Activated naive CD4-positive, alpha-beta T cell treated with anti-CD3 and anti-CD28 coated beads, Interleukin-2, amount 50 U/mL, for 72 hours (primary cell): ENCODE data around the gene SEC61A2. TPM values are rescaled to one million over a fixed set of nuclear protein-coding genes. Genes with fewer than 3 reads are reported as not detected.
"Not testable (repeated sequence)": the region's sequence is repeated elsewhere in the genome, so short reads cannot be mapped to it uniquely, and the experiment has no call there.

Experiments
- ATAC-seq, 2 donors: fragments of 150-1000 bp; cut with Tn5 transposase; 2 replicates each; pipeline ENCODE4 v1.10.0; 2021; ENCODE audit warnings: mild to moderate bottlenecking in 2 of 2, moderate library complexity in 2 of 2
- DNase-seq, 2 donors: peaks; one replicate each; pipeline ENCODE4 v3.0.0; 2021 to 2022; ENCODE audit warnings: low spot score in 2 of 2
- H3K27ac Mint-ChIP-seq, 2 donors: one replicate each; pipeline ENCODE4 v1.8.0; 2022; ENCODE audit warnings: mild to moderate bottlenecking in 2 of 2, mixed read lengths in 2 of 2
- H3K36me3 Mint-ChIP-seq, 2 donors: one replicate each; pipeline ENCODE4 v1.8.0; 2022; ENCODE audit warnings: mixed read lengths in 2 of 2
- H3K9me3 Mint-ChIP-seq, 2 donors: one replicate each; pipeline ENCODE4 v1.8.0; 2022; ENCODE audit warnings: mixed read lengths in 2 of 2
- total RNA-seq, 2 donors: library from RNA; stranded (reverse); gene quantifications; one replicate each; pipeline ENCODE4 v1.2.3, GENCODE V29; 2022

Gene SEC61A2
- 10 to 100 TPM; 25.4 to 28.8 TPM for total RNA-seq

GRCh38 chr10:12129222-12130111, at the start of gene SEC61A2:
TSS of gene SEC61A2 (plus strand) at chr10:12129677. CDS start at chr10:12129788, 111 bp downstream.
- DNase-seq, result peak; percentile 98 to 100
- ATAC-seq, result peak; percentile 91 to 96
- H3K27ac Mint-ChIP-seq, result peak within 1 kb of the TSS; percentile 84 to 97
- peaks cover 6 to 49% of the 10 kb centered on the region in 2 donors for H3K36me3 Mint-ChIP-seq
- peaks cover 0 to 8% of the 10 kb centered on the region in 2 donors for H3K9me3 Mint-ChIP-seq

GRCh38 chr10:12081470-12081869, 48.0 kb upstream of the SEC61A2 start:
- H3K27ac Mint-ChIP-seq, result no peak overlapping the region
- H3K9me3 Mint-ChIP-seq, result no peaks in the 10 kb centered on the region
- ATAC-seq (no peak), DNase-seq (no peak)
- H3K36me3 Mint-ChIP-seq, result peaks cover 0 to 6% of the 10 kb centered on the region in 2 donors

GRCh38 chr10:12081879-12082557, 47.5 kb upstream of the SEC61A2 start:
- DNase-seq (no peak), ATAC-seq (no peak)
- Mint-ChIP-seq H3K27ac (no peak overlapping the region), H3K9me3 (no peaks in the 10 kb centered on the region), H3K36me3 (peaks cover 0 to 12% of the 10 kb centered on the region in 2 donors)

GRCh38 chr10:12088919-12089318, 40.6 kb upstream of the SEC61A2 start:
- Mint-ChIP-seq H3K27ac (peak overlapping the region in 1 of 2 donors; percentile 38), H3K36me3 (peaks cover 5 to 26% of the 10 kb centered on the region in 2 donors), H3K9me3 (no peaks in the 10 kb centered on the region)
- DNase-seq (no peak), ATAC-seq (no peak)

- H3K27ac Mint-ChIP-seq, result no peak overlapping the region
- no peak for ATAC-seq
- DNase-seq, result no peak
- H3K36me3 Mint-ChIP-seq, result peaks cover 5 to 29% of the 10 kb centered on the region in 2 donors
- no peaks in the 10 kb centered on the region for H3K9me3 Mint-ChIP-seq
These were observed 38.1 kb upstream of the SEC61A2 start for GRCh38 chr10:12091421-12091820.

- not testable (repeated sequence) for DNase-seq, ATAC-seq, H3K9me3 Mint-ChIP-seq, H3K27ac Mint-ChIP-seq
- peaks cover 0 to 23% of the 10 kb centered on the region in 2 donors for H3K36me3 Mint-ChIP-seq
These were observed 32.1 kb upstream of the SEC61A2 start for GRCh38 chr10:12097361-12097760.

- H3K27ac Mint-ChIP-seq, result peak overlapping the region in 1 of 2 donors; percentile 22
- no peak for ATAC-seq
- DNase-seq, result no peak
- H3K36me3 Mint-ChIP-seq, result peaks cover 0 to 23% of the 10 kb centered on the region in 2 donors
- no peaks in the 10 kb centered on the region for H3K9me3 Mint-ChIP-seq
These were observed 31.7 kb upstream of the SEC61A2 start for GRCh38 chr10:12097791-12098190.

- Mint-ChIP-seq H3K36me3 (peaks cover 3 to 33% of the 10 kb centered on the region in 2 donors), H3K9me3 (no peaks in the 10 kb centered on the region), H3K27ac (no peak overlapping the region)
- no peak for ATAC-seq
- no peak for DNase-seq
These were observed 30.5 kb upstream of the SEC61A2 start for GRCh38 chr10:12098966-12099365.

GRCh38 chr10:12103802-12104201, 25.7 kb upstream of the SEC61A2 start:
- H3K27ac Mint-ChIP-seq, result no peak overlapping the region
- peaks cover 5 to 43% of the 10 kb centered on the region in 2 donors for H3K36me3 Mint-ChIP-seq
- H3K9me3 Mint-ChIP-seq, result no peaks in the 10 kb centered on the region
- ATAC-seq (no peak), DNase-seq (no peak)

GRCh38 chr10:12107781-12108180, 21.7 kb upstream of the SEC61A2 start:
- ATAC-seq, result no peak
- Mint-ChIP-seq H3K27ac (no peak overlapping the region), H3K36me3 (peaks cover 16 to 53% of the 10 kb centered on the region in 2 donors), H3K9me3 (no peaks in the 10 kb centered on the region)
- DNase-seq, result no peak

GRCh38 chr10:12109286-12109685, 20.2 kb upstream of the SEC61A2 start:
- ATAC-seq, result no peak
- H3K36me3 Mint-ChIP-seq, result peaks cover 11 to 40% of the 10 kb centered on the region in 2 donors

GRCh38 chr10:12111528-12111927, 17.9 kb upstream of the SEC61A2 start:
- no peak for DNase-seq
- H3K36me3 Mint-ChIP-seq, result peaks cover 11 to 28% of the 10 kb centered on the region in 2 donors
- peak; percentile 35 to 67 for ATAC-seq
- H3K27ac Mint-ChIP-seq, result peak overlapping the region; percentile 53 to 77
- no peaks in the 10 kb centered on the region for H3K9me3 Mint-ChIP-seq

More at GRCh38 chr10:12109286-12109685, 20.2 kb upstream of the SEC61A2 start:
- no peak for DNase-seq
- Mint-ChIP-seq H3K27ac (peak overlapping the region; percentile 2 to 23), H3K9me3 (no peaks in the 10 kb centered on the region)

- H3K27ac Mint-ChIP-seq, result peak overlapping the region; percentile 77 to 94
- no peaks in the 10 kb centered on the region for H3K9me3 Mint-ChIP-seq
- DNase-seq (no peak), ATAC-seq (no peak)
- peaks cover 11 to 43% of the 10 kb centered on the region in 2 donors for H3K36me3 Mint-ChIP-seq
These were observed 15.8 kb upstream of the SEC61A2 start for GRCh38 chr10:12113627-12114026.

GRCh38 chr10:12121673-12122072, 7.8 kb upstream of the SEC61A2 start:
- Mint-ChIP-seq H3K9me3 (no peaks in the 10 kb centered on the region), H3K27ac (peak overlapping the region; percentile 96 to 99), H3K36me3 (peaks cover 8 to 71% of the 10 kb centered on the region in 2 donors)
- no peak for DNase-seq
- ATAC-seq, result no peak

GRCh38 chr10:12130237-12130872, 878 bp downstream of the SEC61A2 start:
- Mint-ChIP-seq H3K36me3 (peaks cover 6 to 41% of the 10 kb centered on the region in 2 donors), H3K9me3 (peaks cover 0 to 8% of the 10 kb centered on the region in 2 donors), H3K27ac (peak overlapping the region; percentile 23 to 84)
- ATAC-seq (peak; percentile 11 to 17), DNase-seq (no peak)

- Mint-ChIP-seq H3K36me3 (peaks cover 0 to 24% of the 10 kb centered on the region in 2 donors), H3K27ac (peak overlapping the region in 1 of 2 donors; percentile 40), H3K9me3 (no peaks in the 10 kb centered on the region)
- no peak for ATAC-seq
- no peak for DNase-seq
These were observed 6.2 kb downstream of the SEC61A2 start for GRCh38 chr10:12135631-12136030.

- Mint-ChIP-seq H3K9me3 (no peaks in the 10 kb centered on the region), H3K27ac (no peak overlapping the region), H3K36me3 (peaks cover 12 to 26% of the 10 kb centered on the region in 2 donors)
- ATAC-seq (no peak), DNase-seq (no peak)
These were observed 10.6 kb downstream of the SEC61A2 start for GRCh38 chr10:12140038-12140437.
